LNCaP clone FGC (cell line): ENCODE results near the gene RBBP6.
"Not testable (repeated sequence)": the region's sequence is repeated elsewhere in the genome, so short reads cannot be mapped to it uniquely, and the experiment has no call there.

Experiments
- DNase-seq: peaks from one replicate; pipeline ENCODE4 v3.0.0-alpha.2; 2011; ENCODE audit warnings: low read depth
- H3K4me3 ChIP-seq: 2 replicates; pipeline ENCODE4 v1.5.1; 2011; ENCODE audit warnings: mild to moderate bottlenecking, low read depth, low read length, control low read depth
- CTCF ChIP-seq: IDR thresholded peaks from 2 replicates; pipeline ENCODE4 v1.5.1; 2012; ENCODE audit warnings: mild to moderate bottlenecking; ENCODE audit not compliant: control insufficient read depth, insufficient read depth; ENCODE audit errors: extremely low read depth

The RBBP6 gene

GRCh38 chr16:24553983-24554382 is 14.6 kb downstream of the RBBP6 start:
- no peak for TF ChIP-seq CTCF
- no peak for DNase-seq
- no peak overlapping the region for H3K4me3 ChIP-seq

- no peak overlapping the region for H3K4me3 ChIP-seq
- no peak for TF ChIP-seq CTCF
- no peak for DNase-seq
These were observed 16.0 kb downstream of the RBBP6 start for GRCh38 chr16:24555346-24555872.

- TF ChIP-seq CTCF: no peak
- no peak for DNase-seq
- no peak overlapping the region for H3K4me3 ChIP-seq
These were observed 23.4 kb downstream of the RBBP6 start for GRCh38 chr16:24562811-24563210.

GRCh38 chr16:24568392-24568791 is 29.0 kb downstream of the RBBP6 start:
- no peak for DNase-seq
- no peak overlapping the region for H3K4me3 ChIP-seq
- peak; percentile 51 for TF ChIP-seq CTCF

- H3K4me3 ChIP-seq: no peak overlapping the region
- TF ChIP-seq CTCF: no peak
- DNase-seq: no peak
These were observed 31.7 kb downstream of the RBBP6 start for GRCh38 chr16:24571096-24571495.

GRCh38 chr16:24572069-24572468 is 32.7 kb downstream of the RBBP6 start:
- H3K4me3 ChIP-seq: no peak overlapping the region
- no peak for TF ChIP-seq CTCF
- DNase-seq: no peak

GRCh38 chr16:24573141-24573540 is 33.8 kb downstream of the RBBP6 start:
- no peak overlapping the region for H3K4me3 ChIP-seq
- no peak for TF ChIP-seq CTCF
- DNase-seq: no peak

GRCh38 chr16:24574515-24575485 is 35.4 kb downstream of the RBBP6 start:
- DNase-seq, H3K4me3 ChIP-seq: not testable (repeated sequence)

- not testable (repeated sequence) for H3K4me3 ChIP-seq, DNase-seq
These were observed 36.4 kb downstream of the RBBP6 start for GRCh38 chr16:24575791-24576190.
